ENCODE results near the gene TBC1D22A. TPM values are rescaled to one million over a fixed set of nuclear protein-coding genes. Genes with fewer than 3 reads are reported as not detected.

TBC1D22A gene
- total RNA-seq, 1 donor from 2014 or later = 23.2 TPM

DNA sequence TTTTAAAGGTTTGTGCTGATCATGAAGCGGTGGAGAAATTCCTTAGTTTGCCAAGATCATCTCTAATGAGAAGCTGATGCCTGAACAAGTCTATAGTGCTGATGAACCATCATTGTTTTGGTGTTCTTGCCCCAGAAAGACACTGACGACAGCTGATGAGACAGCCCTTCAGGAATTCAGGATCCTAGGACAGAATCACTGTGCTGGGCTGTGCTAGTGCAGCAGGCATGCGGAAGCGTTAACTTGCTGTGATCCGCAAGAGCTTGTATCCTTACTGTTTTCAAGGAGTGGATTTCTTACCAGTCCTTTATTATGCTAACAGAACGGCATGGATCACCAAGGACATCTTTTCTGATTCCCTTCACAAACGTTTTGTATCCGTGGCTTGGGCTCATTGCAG is 104.1 kb downstream of the TBC1D22A start:
- DNase-seq (ENCODE audit: low spot score, unreplicated experiment) = no peak
- Mint-ChIP-seq H3K36me3 (ENCODE audit: insufficient read depth) (peaks cover 27% of the 10 kb centered on the region), H3K27ac (no peak overlapping the region), H3K4me1 (ENCODE audit: low read depth) (peaks cover 16% of the 10 kb centered on the region), H3K9me3 (ENCODE audit: low read depth) (peaks cover 18% of the 10 kb centered on the region), H3K27me3 (no peaks in the 10 kb centered on the region), H3K4me3 (ENCODE audit: low read depth) (no peak overlapping the region)
- TF ChIP-seq, protein P1, sequence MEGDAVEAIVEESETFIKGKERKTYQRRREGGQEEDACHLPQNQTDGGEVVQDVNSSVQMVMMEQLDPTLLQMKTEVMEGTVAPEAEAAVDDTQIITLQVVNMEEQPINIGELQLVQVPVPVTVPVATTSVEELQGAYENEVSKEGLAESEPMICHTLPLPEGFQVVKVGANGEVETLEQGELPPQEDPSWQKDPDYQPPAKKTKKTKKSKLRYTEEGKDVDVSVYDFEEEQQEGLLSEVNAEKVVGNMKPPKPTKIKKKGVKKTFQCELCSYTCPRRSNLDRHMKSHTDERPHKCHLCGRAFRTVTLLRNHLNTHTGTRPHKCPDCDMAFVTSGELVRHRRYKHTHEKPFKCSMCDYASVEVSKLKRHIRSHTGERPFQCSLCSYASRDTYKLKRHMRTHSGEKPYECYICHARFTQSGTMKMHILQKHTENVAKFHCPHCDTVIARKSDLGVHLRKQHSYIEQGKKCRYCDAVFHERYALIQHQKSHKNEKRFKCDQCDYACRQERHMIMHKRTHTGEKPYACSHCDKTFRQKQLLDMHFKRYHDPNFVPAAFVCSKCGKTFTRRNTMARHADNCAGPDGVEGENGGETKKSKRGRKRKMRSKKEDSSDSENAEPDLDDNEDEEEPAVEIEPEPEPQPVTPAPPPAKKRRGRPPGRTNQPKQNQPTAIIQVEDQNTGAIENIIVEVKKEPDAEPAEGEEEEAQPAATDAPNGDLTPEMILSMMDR (IDR thresholded peaks at IDR 0.05; ENCODE audit: unreplicated experiment) = no peak

DNA sequence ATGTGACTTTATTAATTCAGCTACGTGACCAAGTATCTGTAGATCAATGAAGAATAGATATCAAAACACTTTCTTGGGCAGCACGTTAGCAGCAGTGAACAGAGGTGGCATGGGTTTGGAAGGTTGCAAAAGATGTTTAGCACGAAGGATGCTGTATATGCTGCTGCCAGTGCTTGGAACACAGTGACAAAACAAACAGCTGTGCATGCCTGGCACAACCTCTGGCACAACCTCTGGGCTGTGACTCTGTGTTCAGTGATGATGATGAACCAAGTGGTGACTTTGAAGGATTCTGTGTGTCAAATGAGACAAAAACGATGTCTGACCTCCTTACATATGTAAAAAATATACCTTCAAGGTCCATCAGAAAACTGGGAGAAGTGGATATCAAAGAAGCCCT is 104.7 kb downstream of the TBC1D22A start:
- DNase-seq (ENCODE audit: low spot score, unreplicated experiment) = no peak
- H3K27ac Mint-ChIP-seq = no peak overlapping the region
- H3K9me3 Mint-ChIP-seq (ENCODE audit: low read depth) = peaks cover 21% of the 10 kb centered on the region
- TF ChIP-seq, protein P1 (IDR thresholded peaks at IDR 0.05; ENCODE audit: unreplicated experiment) = no peak
- no peak overlapping the region for H3K4me3 Mint-ChIP-seq (ENCODE audit: low read depth)
- H3K4me1 Mint-ChIP-seq (ENCODE audit: low read depth) = peaks cover 16% of the 10 kb centered on the region
- peaks cover 30% of the 10 kb centered on the region for H3K36me3 Mint-ChIP-seq (ENCODE audit: insufficient read depth)
- H3K27me3 Mint-ChIP-seq = no peaks in the 10 kb centered on the region

DNA sequence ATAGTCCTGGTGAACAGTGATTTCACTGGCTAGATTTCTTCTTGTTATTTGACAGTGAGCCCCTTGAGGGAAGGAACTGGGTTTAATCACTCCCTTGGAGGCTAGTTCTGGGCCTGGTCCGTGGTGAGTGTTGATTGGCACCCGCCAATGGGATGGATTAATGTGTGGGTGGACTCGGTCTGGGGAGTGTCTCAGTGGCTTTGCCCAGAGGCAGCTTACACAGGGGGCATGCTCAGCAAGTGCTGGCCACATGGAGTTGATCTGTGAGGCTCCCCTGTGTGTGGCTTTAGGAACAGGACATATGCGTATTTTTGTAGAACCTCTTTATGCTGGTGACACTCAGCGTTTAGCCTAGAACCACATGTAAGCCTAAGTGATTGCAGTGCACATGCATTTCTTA is 106.9 kb downstream of the TBC1D22A start:
- peaks cover 30% of the 10 kb centered on the region for H3K9me3 Mint-ChIP-seq (ENCODE audit: low read depth)
- H3K27ac Mint-ChIP-seq = no peak overlapping the region
- TF ChIP-seq, protein P1 (IDR thresholded peaks at IDR 0.05; ENCODE audit: unreplicated experiment) = no peak
- no peak for DNase-seq (ENCODE audit: low spot score, unreplicated experiment)
- no peak overlapping the region for H3K4me3 Mint-ChIP-seq (ENCODE audit: low read depth)
- peaks cover 8% of the 10 kb centered on the region for H3K4me1 Mint-ChIP-seq (ENCODE audit: low read depth)
- peaks cover 42% of the 10 kb centered on the region for H3K36me3 Mint-ChIP-seq (ENCODE audit: insufficient read depth)
- H3K27me3 Mint-ChIP-seq = no peaks in the 10 kb centered on the region

DNA sequence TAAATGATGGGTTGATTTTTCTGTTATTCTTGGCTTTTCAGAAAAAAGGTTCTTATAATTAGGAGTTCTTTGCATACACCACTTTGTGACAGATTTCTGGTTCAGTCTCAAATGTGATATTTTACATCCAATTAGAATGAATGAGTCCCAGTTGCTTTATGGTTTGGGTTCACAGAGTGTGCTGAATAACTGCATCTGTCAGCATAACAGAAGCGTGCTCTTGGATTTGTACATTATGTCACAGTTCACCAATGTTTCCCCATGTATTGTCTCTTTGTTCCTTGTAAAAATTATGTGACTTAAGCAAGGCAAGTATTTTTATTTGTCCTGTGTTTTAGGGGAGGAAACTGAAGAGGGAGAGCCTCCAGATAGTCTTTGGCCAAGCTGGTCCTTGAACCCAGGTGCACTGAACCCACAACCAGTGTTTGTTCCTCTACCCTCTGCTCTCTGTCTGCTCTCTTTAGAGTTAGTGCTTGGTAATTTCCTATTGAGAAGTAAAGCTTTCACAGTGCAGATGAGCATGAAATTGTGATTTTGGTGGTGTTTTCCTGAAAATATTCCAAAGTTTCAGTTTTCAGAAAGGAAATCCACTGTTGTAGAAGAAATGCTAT is 107.5 kb downstream of the TBC1D22A start:
- Mint-ChIP-seq H3K27me3 (no peaks in the 10 kb centered on the region), H3K4me1 (ENCODE audit: low read depth) (peaks cover 2% of the 10 kb centered on the region), H3K27ac (no peak overlapping the region), H3K36me3 (ENCODE audit: insufficient read depth) (peaks cover 42% of the 10 kb centered on the region), H3K4me3 (ENCODE audit: low read depth) (no peak overlapping the region), H3K9me3 (ENCODE audit: low read depth) (peaks cover 30% of the 10 kb centered on the region)
- TF ChIP-seq, protein P1 (IDR thresholded peaks at IDR 0.05; ENCODE audit: unreplicated experiment) = no peak
- DNase-seq (ENCODE audit: low spot score, unreplicated experiment) = no peak

DNA sequence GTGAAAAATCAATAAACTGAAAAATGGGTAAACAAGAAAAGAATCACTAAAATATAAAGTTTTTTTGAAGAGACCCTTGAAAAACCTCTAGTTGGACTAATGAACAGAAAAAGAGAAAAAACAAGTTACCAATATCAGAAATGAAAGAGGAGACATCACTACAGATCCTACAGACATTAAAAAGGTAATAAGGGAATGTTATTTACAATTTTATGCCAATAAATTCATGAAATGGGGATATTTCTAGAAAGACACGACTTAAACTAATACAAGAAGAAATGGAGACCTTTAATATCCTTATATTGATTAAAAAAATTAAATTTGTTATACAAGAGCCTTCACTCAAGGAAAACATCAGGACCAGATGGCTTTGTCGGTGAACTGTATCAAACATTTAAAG is 109.4 kb downstream of the TBC1D22A start:
- Mint-ChIP-seq H3K36me3 (ENCODE audit: insufficient read depth) (peaks cover 42% of the 10 kb centered on the region), H3K27ac (no peak overlapping the region), H3K4me3 (ENCODE audit: low read depth) (no peak overlapping the region), H3K9me3 (ENCODE audit: low read depth) (peaks cover 30% of the 10 kb centered on the region), H3K27me3 (no peaks in the 10 kb centered on the region), H3K4me1 (ENCODE audit: low read depth) (no peaks in the 10 kb centered on the region)
- TF ChIP-seq, protein P1 (IDR thresholded peaks at IDR 0.05; ENCODE audit: unreplicated experiment) = no peak
- DNase-seq (ENCODE audit: low spot score, unreplicated experiment) = no peak

All from progenitor cell of endocrine pancreas (in vitro differentiated cells).